GM19025 (cell line): ENCODE measurements around the gene DRD4.
"Not testable (repeated sequence)": the region's sequence is repeated elsewhere in the genome, so short reads cannot be mapped to it uniquely, and the experiment has no call there.

ENCODE experiments used
- ATAC-seq: cut with Tn5 transposase; IDR thresholded peaks from one replicate; pipeline ENCODE4 v1.9.1; 2021; ENCODE audit warnings: mild to moderate bottlenecking, low read depth, moderate library complexity; ENCODE audit not compliant: unreplicated experiment

The DRD4 gene

GRCh38 chr11:641806-642370 lies 4.8 kb downstream of the DRD4 start:
- ATAC-seq: no peak

- ATAC-seq: no peak
Measured at GRCh38 chr11:643366-643765, 6.3 kb downstream of the DRD4 start.

- no peak for ATAC-seq
Measured at GRCh38 chr11:643849-644738, 7.0 kb downstream of the DRD4 start.

GRCh38 chr11:645536-645935 lies 8.5 kb downstream of the DRD4 start:
- no peak for ATAC-seq

- ATAC-seq: no peak
Measured at GRCh38 chr11:646214-646613, 9.1 kb downstream of the DRD4 start.

- not testable (repeated sequence) for ATAC-seq
Measured at GRCh38 chr11:647672-648158, 10.6 kb downstream of the DRD4 start.

GRCh38 chr11:650482-650881 lies 13.4 kb downstream of the DRD4 start:
- ATAC-seq: no peak

- ATAC-seq: not testable (repeated sequence)
Measured at GRCh38 chr11:653136-653535, 16.1 kb downstream of the DRD4 start.

- ATAC-seq: no peak
Measured at GRCh38 chr11:653837-654236, 16.8 kb downstream of the DRD4 start.

- ATAC-seq: not testable (repeated sequence)
Measured at GRCh38 chr11:654444-654843, 17.4 kb downstream of the DRD4 start.

GRCh38 chr11:655036-655726 lies 18.1 kb downstream of the DRD4 start:
- no peak for ATAC-seq

GRCh38 chr11:656426-656825 lies 19.4 kb downstream of the DRD4 start:
- no peak for ATAC-seq

- no peak for ATAC-seq
Measured at GRCh38 chr11:656866-657265, 19.8 kb downstream of the DRD4 start.

GRCh38 chr11:657691-658126 lies 20.6 kb downstream of the DRD4 start:
- no peak for ATAC-seq

GRCh38 chr11:659532-660085 lies 22.5 kb downstream of the DRD4 start:
- no peak for ATAC-seq

GRCh38 chr11:660281-660680 lies 23.2 kb downstream of the DRD4 start:
- ATAC-seq: no peak

- ATAC-seq: no peak
Measured at GRCh38 chr11:660681-661444, 23.8 kb downstream of the DRD4 start.

- ATAC-seq: no peak
Measured at GRCh38 chr11:662689-663274, 25.7 kb downstream of the DRD4 start.

GRCh38 chr11:665062-665703 lies 28.1 kb downstream of the DRD4 start:
- ATAC-seq: no peak
